Activated CD4-positive, alpha-beta T cell treated with anti-CD3 and anti-CD28 coated beads for 36 hours (primary cell): ENCODE measurements around the gene RCL1. TPM values are rescaled to one million over a fixed set of nuclear protein-coding genes. Genes with fewer than 3 reads are reported as not detected.
"Not testable (repeated sequence)": the region's sequence is repeated elsewhere in the genome, so short reads cannot be mapped to it uniquely, and the experiment has no call there.

Source experiments
- ATAC-seq: fragments of 200-7000 bp; cut with Tn5 transposase; one replicate; pipeline ENCODE4 v1.10.0; 2021; ENCODE audit warnings: mild to moderate bottlenecking, moderate library complexity
- CTCF ChIA-PET: fragments of 350-600 bp; sonication (Branson Sonifier 250); formaldehyde crosslinking; loops from one replicate; lab custom pipeline; 2021; ENCODE audit warnings: antibody characterized with exemption; lab: Charles Lee
- POLR2A ChIA-PET: fragments of 350-600 bp; sonication (Branson Sonifier 250); formaldehyde crosslinking; loops from one replicate; lab custom pipeline; 2021; ENCODE audit warnings: antibody characterized with exemption, inconsistent platforms; lab: Charles Lee
- DNase-seq: peaks from one replicate; pipeline ENCODE4 v3.0.0-alpha.2; 2020
- H3K27ac Mint-ChIP-seq: one replicate; pipeline ENCODE4 v1.8.0; 2021; ENCODE audit warnings: mixed read lengths
- H3K27me3 Mint-ChIP-seq: one replicate; pipeline ENCODE4 v1.8.0; 2021; ENCODE audit warnings: mixed read lengths
- H3K36me3 Mint-ChIP-seq: one replicate; pipeline ENCODE4 v1.8.0; 2021; ENCODE audit warnings: low read depth, mixed read lengths
- H3K4me1 Mint-ChIP-seq: one replicate; pipeline ENCODE4 v1.8.0; 2021; ENCODE audit warnings: mixed read lengths
- H3K4me3 Mint-ChIP-seq: one replicate; pipeline ENCODE4 v1.8.0; 2021; ENCODE audit warnings: mild to moderate bottlenecking, moderate library complexity, mixed read lengths
- H3K9me3 Mint-ChIP-seq: one replicate; pipeline ENCODE4 v1.8.0; 2021; ENCODE audit warnings: low read depth, mixed read lengths
- intact Hi-C, 2 experiments: fragments of 100-400 bp; cut with DNase I in 1 of 2; cut with micrococcal nuclease in 1 of 2; formaldehyde crosslinking; loops; one replicate each; pipeline versions ENCODE4 v1.14.2 to v1.15.1; 2022 to 2024; cut with DNase I, micrococcal nuclease
- total RNA-seq, 2 experiments: library from RNA; stranded (reverse); gene quantifications; one replicate each; pipeline ENCODE4 v1.2.3, GENCODE V29; 2021

Gene RCL1, protein sequence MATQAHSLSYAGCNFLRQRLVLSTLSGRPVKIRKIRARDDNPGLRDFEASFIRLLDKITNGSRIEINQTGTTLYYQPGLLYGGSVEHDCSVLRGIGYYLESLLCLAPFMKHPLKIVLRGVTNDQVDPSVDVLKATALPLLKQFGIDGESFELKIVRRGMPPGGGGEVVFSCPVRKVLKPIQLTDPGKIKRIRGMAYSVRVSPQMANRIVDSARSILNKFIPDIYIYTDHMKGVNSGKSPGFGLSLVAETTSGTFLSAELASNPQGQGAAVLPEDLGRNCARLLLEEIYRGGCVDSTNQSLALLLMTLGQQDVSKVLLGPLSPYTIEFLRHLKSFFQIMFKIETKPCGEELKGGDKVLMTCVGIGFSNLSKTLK
- total RNA-seq = 10 to 100 TPM; 27.0 to 36.4 TPM

DNA sequence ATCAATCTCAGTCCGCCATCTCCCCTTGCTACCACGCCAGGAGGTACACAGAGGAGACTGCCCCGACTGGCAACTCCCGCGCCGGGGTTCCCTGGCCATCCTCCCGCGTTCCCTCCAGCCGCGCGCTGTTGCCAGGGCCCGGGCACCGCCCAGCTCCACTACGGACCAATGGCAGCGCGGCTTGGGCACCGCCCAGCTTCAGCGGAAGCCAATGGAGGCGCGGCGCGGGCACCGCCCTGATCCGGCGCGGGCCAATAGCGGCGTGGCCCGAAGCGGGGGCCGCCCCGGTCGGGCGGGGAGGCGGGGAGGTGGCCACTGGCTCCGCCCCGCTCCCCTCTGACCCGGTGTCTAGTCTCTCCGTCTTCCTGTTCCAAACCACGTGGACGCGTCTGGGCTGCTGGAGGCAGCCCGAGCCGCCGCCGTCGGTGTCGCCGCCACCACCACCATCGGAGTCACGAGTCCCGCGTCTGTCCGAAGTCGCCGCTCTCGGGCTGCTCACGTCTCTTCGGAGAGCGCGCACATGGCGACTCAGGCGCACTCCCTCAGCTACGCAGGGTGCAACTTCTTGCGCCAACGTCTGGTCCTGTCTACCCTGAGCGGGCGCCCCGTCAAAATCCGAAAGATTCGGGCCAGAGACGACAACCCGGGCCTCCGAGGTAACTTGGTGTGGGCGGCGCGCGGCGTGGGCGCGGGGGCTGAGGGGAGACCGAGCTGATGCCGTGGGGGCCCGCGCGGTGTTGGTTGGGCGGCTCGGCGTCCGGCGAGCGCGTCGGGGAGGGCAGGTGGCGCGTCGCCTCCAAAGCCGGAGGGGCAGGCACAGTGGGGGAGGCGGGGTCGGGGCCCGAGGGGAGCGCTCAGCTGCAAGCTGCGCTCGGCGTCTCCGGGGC lies at the start of gene RCL1:
Gene RCL1, plus strand, starts transcription at position 373 of the 887 bp plus-strand sequence. Its CDS starts 148 bp downstream, at position 521.
- CTCF ChIA-PET = interaction anchor here (0.5 to 2.6 kb wide), 8 partner anchors 22 to 807 kb away, joined by 3 to 10 read pairs (median 3); no protein-coding TSS in a partner anchor
- intact Hi-C loops = loop anchor here (1.0 to 5.0 kb wide), 17 partner anchors 30 to 1964 kb away; partner anchors contain the start of genes CDC37L1 (in 2 of the 2), RIC1 (in 2 of the 2), AK3 (in 1 of the 2) and JAK2 (in 1 of the 2)
- peak within 1 kb of the TSS; percentile 89 for H3K27ac Mint-ChIP-seq
- peaks cover 7% of the 10 kb centered on the region for H3K36me3 Mint-ChIP-seq
- ATAC-seq = peak; percentile 96
- peaks cover 44% of the 10 kb centered on the region for H3K4me1 Mint-ChIP-seq
- POLR2A ChIA-PET = interaction anchor here (0.5 to 1.2 kb wide), 7 partner anchors 27 to 1291 kb away, joined by 3 to 5 read pairs (median 3); partner anchors contain the start of genes CDC37L1 and RIC1
- peak; percentile 98 for DNase-seq
- no peaks in the 10 kb centered on the region for H3K9me3 Mint-ChIP-seq
- H3K4me3 Mint-ChIP-seq = peak within 1 kb of the TSS; percentile 97
- H3K27me3 Mint-ChIP-seq = no peaks in the 10 kb centered on the region

DNA sequence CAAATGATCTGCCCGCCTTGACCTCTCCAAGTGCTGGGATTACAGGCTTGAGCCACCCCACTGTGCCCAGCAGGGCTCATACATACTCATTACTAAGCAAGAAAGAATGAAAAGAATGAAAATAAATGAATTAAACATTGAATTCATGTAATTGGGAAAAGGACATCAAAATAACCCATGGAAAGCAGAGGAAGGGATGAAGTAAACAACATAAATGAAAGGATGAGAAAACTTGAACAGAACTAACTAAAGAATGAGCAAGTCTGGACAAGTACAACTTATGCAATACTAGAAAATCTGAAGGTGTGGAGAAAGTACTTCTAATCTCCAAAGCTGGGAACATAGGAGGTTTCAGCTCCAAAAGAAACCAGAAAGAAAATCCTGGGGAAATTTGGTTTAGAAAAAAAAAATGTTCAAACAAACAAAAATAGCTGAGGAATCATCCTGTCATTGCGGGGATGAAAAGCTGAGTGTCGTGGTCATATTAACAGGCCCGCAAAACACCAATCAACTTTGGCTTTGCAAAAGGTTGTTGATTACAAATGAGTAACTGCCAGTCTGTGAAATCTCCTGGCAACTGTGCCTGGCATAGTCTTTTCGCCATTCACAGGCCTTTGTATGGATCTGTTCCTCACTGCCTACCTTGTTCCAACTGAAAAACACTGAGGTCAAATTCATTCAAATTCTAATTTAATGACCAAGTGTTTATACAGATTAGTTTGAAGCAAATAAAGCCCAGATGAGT lies 49.4 kb upstream of the RCL1 start:
- CTCF ChIA-PET = interaction anchor here (1.0 to 1.5 kb wide), 3 partner anchors 19 to 245 kb away, joined by 3 to 4 read pairs (median 3); no protein-coding TSS in a partner anchor
- POLR2A ChIA-PET = interaction anchor here (0.6 to 0.7 kb wide), 2 partner anchors 316 to 676 kb away, joined by 3 read pairs; no protein-coding TSS in a partner anchor
- no peak overlapping the region for H3K4me3 Mint-ChIP-seq
- peaks cover 6% of the 10 kb centered on the region for H3K36me3 Mint-ChIP-seq
- peak overlapping the region; percentile 31 for H3K27ac Mint-ChIP-seq
- peaks cover 44% of the 10 kb centered on the region for H3K4me1 Mint-ChIP-seq
- no peaks in the 10 kb centered on the region for H3K9me3 Mint-ChIP-seq
- intact Hi-C loops = loop anchor here (5.0 to 10.0 kb wide), 2 partner anchors 359 to 694 kb away; partner anchors contain the start of gene PLGRKT (in 1 of the 2)
- DNase-seq = no peak
- no peak for ATAC-seq
- no peaks in the 10 kb centered on the region for H3K27me3 Mint-ChIP-seq

DNA sequence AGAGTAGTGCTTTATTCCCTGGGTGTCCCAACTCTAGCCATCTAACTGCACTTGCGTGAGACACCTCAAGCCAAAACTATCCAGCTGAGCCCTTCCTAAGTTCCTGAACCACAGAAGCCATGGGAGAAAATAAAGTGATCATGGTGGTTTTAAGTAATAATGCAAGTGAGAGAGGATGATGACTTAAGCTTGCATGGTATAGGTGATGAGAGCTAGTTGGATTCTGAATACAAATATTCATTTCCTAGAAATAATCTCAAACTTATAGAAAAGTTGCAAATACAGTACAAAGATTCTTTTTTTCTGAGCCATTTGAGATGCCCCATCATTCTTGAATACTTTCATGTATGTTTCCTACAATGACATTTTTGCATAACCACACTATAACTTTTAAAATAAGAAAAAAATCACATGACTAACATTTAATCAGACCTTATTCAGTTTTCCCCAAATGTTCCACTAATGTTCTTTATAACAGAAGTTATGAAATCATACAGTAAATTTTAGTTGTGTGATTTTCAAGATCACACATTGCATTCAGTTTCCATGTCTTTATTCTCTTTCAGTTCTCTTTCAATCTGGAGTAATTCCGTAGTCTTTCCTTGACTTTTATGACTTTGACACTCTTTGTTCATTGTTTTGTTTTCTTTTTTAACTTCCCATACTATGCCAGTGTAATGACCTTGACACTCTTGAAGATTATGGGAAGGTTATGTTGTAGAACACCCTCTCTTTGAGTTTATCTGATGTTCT lies 46.3 kb upstream of the RCL1 start:
- H3K4me1 Mint-ChIP-seq = peaks cover 31% of the 10 kb centered on the region
- no peaks in the 10 kb centered on the region for H3K36me3 Mint-ChIP-seq
- H3K27me3 Mint-ChIP-seq = no peaks in the 10 kb centered on the region
- CTCF ChIA-PET = interaction anchor here (1.0 to 4.3 kb wide), 6 partner anchors 10 to 854 kb away, joined by 3 to 21 read pairs (median 4); no protein-coding TSS in a partner anchor
- peak; percentile 57 for ATAC-seq
- POLR2A ChIA-PET = interaction anchor here (0.5 to 0.7 kb wide), 2 partner anchors 9 to 192 kb away, joined by 4 read pairs; no protein-coding TSS in a partner anchor
- H3K9me3 Mint-ChIP-seq = no peaks in the 10 kb centered on the region
- H3K4me3 Mint-ChIP-seq = no peak overlapping the region
- intact Hi-C loops = loop anchor here (10.0 kb wide), 1 partner anchor 362 kb away; no protein-coding TSS in a partner anchor
- peak overlapping the region; percentile 35 for H3K27ac Mint-ChIP-seq
- no peak for DNase-seq

DNA sequence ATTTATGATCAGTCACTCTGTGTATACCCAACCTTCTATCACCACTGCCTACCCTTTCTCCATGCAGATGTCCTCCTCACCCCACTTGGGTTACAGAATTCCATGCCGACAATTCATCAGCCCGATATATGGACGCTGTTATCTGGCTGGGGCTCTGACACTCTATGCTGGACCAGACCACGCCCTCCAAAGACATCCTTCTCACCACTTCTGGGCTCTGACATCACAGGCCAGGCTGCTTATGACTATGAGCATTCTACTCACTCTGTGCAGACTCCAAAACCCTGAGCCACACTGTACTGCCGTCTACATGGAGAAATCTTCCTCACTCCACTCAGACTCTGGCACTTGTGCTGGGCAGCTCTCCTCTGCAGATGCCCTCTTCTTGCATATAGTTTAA lies 44.1 kb upstream of the RCL1 start:
- CTCF ChIA-PET = interaction anchor here (0.6 to 2.5 kb wide), 8 partner anchors 11 to 852 kb away, joined by 3 to 20 read pairs (median 4); no protein-coding TSS in a partner anchor

DNA sequence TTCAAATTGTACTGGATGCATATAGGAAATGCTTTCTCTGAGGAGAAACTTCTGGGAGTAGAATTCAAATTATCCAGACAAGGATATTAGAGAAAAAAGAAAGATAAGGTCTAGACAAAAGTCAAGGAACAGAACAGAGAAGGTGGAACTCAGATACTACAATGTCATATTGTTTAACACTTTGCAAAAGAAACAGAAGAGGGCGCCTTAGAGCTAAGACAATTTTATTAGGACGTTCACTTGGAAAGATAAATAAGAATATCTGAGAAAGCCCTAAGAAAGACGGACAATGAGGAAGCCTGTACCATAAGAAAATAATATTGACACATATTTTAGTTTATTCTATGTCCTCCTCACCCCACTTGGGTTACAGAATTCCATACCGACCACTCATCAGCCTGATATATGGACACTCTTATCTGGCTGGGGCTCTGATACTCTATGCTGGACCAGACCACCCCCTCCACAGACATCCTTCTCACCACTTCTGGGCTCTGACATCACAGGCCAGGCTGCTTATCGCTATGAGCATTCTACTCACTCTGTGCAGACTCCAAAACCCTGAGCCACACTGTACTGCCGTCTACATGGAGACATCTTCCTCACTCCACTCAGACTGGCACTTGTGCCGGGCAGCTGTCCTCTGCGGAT lies 42.6 kb upstream of the RCL1 start:
- DNase-seq (no peak), ATAC-seq (peak; percentile 39)
- no peak overlapping the region for H3K27ac Mint-ChIP-seq
- H3K27me3 Mint-ChIP-seq = no peaks in the 10 kb centered on the region
- peaks cover 18% of the 10 kb centered on the region for H3K4me1 Mint-ChIP-seq
- intact Hi-C loops = loop anchor here in 1 of 2 experiments (10.0 kb wide), 2 partner anchors 155 to 435 kb away; partner anchors contain the start of gene INSL6
- POLR2A ChIA-PET = no interaction called here
- no peaks in the 10 kb centered on the region for H3K9me3 Mint-ChIP-seq
- CTCF ChIA-PET = interaction anchor here (0.6 to 2.5 kb wide), 14 partner anchors 9 to 850 kb away, joined by 3 to 20 read pairs (median 3); partner anchors contain the start of gene INSL6
- H3K36me3 Mint-ChIP-seq = no peaks in the 10 kb centered on the region
- H3K4me3 Mint-ChIP-seq = no peak overlapping the region

More for the DNA sequence above, 44.1 kb upstream of the RCL1 start:
- no peaks in the 10 kb centered on the region for H3K36me3 Mint-ChIP-seq
- POLR2A ChIA-PET = no interaction called here
- intact Hi-C loops = loop anchor here (10.0 kb wide), 1 partner anchor 364 kb away; no protein-coding TSS in a partner anchor
- peaks cover 20% of the 10 kb centered on the region for H3K4me1 Mint-ChIP-seq
- no peak overlapping the region for H3K4me3 Mint-ChIP-seq
- H3K27me3 Mint-ChIP-seq = no peaks in the 10 kb centered on the region
- no peaks in the 10 kb centered on the region for H3K9me3 Mint-ChIP-seq
- ATAC-seq (peak; percentile 63), DNase-seq (peak; percentile 31)
- H3K27ac Mint-ChIP-seq = no peak overlapping the region

DNA sequence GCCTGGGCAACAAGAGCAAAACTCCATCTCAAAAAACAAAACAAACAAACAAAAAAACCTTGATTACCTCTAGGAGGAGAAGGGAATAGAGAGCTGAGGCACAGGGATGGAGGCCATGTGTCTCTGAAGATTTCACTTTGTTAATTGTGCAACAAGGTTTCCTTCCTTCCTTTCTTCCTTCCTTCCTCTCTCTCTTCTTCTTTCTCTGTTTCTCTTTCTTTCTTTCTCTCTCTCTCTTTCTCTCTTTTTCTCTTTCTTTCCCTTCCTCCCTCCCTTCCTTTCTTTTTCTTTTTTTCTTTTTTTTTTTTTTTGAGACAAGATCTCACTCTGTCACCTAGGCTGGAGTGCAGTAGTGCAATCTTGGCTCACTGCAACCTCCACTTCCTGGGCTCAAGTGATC lies 38.2 kb upstream of the RCL1 start:
- H3K9me3 Mint-ChIP-seq, ATAC-seq, H3K4me1 Mint-ChIP-seq, H3K27ac Mint-ChIP-seq, H3K4me3 Mint-ChIP-seq, POLR2A ChIA-PET, H3K36me3 Mint-ChIP-seq, DNase-seq, H3K27me3 Mint-ChIP-seq: not testable (repeated sequence)
- CTCF ChIA-PET = interaction anchor here (0.7 to 1.8 kb wide), 3 partner anchors 9 to 61 kb away, joined by 3 to 8 read pairs (median 3); no protein-coding TSS in a partner anchor
- intact Hi-C loops = loop anchor here in 1 of 2 experiments (10.0 kb wide), 2 partner anchors 160 to 430 kb away; partner anchors contain the start of gene INSL6

DNA sequence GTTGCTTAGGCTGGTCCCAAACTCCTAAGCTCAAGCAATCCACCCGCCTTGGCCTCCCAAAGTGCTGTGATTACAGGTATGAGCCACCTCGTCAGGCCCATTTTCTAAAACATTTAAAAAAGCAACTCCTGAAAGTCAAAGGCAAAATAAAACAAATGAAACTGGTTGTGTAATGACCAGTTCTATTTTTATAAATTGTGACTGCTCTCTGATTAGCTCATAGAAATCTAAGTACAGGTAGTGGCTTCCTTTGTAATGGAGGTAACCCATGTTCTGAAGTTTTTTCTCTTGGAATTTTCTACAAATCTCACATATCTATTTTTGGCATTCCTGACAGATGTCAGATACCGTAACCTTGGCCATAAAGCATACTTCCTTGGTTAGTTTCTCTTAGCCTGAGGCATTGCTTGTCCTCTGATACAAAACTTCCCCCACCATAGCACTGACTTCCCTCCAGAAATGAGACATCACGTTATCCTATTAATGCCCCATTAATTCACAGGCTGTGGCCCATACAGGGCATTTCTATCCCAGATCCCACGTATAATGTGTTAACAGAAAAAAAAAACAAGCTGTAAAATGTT lies 37.6 kb upstream of the RCL1 start:
- ATAC-seq = no peak
- CTCF ChIA-PET = interaction anchor here (0.7 to 10.1 kb wide), 6 partner anchors 8 to 238 kb away, joined by 3 to 95 read pairs (median 4); partner anchors contain the start of gene JAK2
- Mint-ChIP-seq H3K27ac (no peak overlapping the region), H3K36me3 (no peaks in the 10 kb centered on the region), H3K4me1 (peaks cover 3% of the 10 kb centered on the region), H3K4me3 (no peak overlapping the region), H3K27me3 (peaks cover 2% of the 10 kb centered on the region), H3K9me3 (no peaks in the 10 kb centered on the region)
- no peak for DNase-seq
- POLR2A ChIA-PET = interaction anchor here (1.0 kb wide), 1 partner anchor 9 kb away, joined by 4 read pairs; no protein-coding TSS in a partner anchor
- intact Hi-C loops = loop anchor here in 1 of 2 experiments (5.0 to 10.0 kb wide), 3 partner anchors 160 to 672 kb away; partner anchors contain the start of gene INSL6

DNA sequence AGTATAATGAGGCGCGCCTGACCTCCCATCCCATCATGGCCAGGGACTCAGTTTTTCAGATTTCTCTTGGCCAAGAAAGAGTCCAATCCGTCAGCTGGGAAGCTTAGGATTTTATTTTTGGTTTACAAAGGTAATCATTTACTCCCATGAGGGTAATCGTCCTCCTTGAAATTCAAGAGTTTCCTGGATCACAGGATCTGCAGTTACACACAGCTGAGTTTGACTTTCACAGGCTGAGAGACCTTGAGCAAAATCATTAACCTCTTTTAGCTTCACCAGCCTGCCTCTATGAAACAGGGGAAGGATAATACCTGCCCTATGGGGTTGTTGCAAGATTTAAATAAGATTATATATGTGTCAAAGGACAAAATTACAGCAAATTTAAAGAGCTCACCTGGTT lies 36.3 kb upstream of the RCL1 start:
- H3K9me3 Mint-ChIP-seq = no peaks in the 10 kb centered on the region
- no peak overlapping the region for H3K4me3 Mint-ChIP-seq
- no peak overlapping the region for H3K27ac Mint-ChIP-seq
- intact Hi-C loops = loop anchor here in 1 of 2 experiments (5.0 to 10.0 kb wide), 3 partner anchors 162 to 671 kb away; partner anchors contain the start of gene INSL6
- CTCF ChIA-PET = interaction anchor here (0.7 to 10.1 kb wide), 7 partner anchors 10 to 231 kb away, joined by 3 to 95 read pairs (median 4); partner anchors contain the start of genes JAK2 and SPATA6L
- peaks cover 3% of the 10 kb centered on the region for H3K4me1 Mint-ChIP-seq
- POLR2A ChIA-PET = interaction anchor here (1.0 kb wide), 1 partner anchor 10 kb away, joined by 4 read pairs; no protein-coding TSS in a partner anchor
- DNase-seq (no peak), ATAC-seq (no peak)
- peaks cover 6% of the 10 kb centered on the region for H3K27me3 Mint-ChIP-seq
- no peaks in the 10 kb centered on the region for H3K36me3 Mint-ChIP-seq
